Measurements from ENCODE around the gene NUP98. TPM values are rescaled to one million over a fixed set of nuclear protein-coding genes. Genes with fewer than 3 reads are reported as not detected.

The NUP98 gene
- total RNA-seq, 1 experiment from 2014 or later = 98.4 TPM

- no peak overlapping the region for H3K9ac ChIP-seq (ENCODE audit: low read length)
- no peak overlapping the region for H3K27ac ChIP-seq (ENCODE audit: low read depth, low read length)
- RAD21 ChIA-PET (ENCODE audit: low non-redundant PET in 1 of 2, low total read pairs in 2 of 2, uncharacterized antibody in 2 of 2, unreplicated experiment in 2 of 2) = no interaction called here
- TF ChIP-seq JUND (IDR thresholded peaks at IDR 0.05) (no peak), CEBPB (IDR thresholded peaks at IDR 0.05; ENCODE audit: low read depth) (no peak)
- no TSS peak for BruUV-seq (replicated peaks)
- no peak overlapping the region for H2AFZ ChIP-seq (ENCODE audit: low read depth, low read length, poor library complexity, severe bottlenecking)
- no peaks in the 10 kb centered on the region for H3K9me2 ChIP-seq (ENCODE audit: insufficient read depth)
- no peaks in the 10 kb centered on the region for H4K20me1 ChIP-seq (ENCODE audit: insufficient read depth)
- 0 out of 4 replicates have a peak, but pooled peaks cover 0 to 2% of the 10 kb centered on the region in 2 experiments for H3K4me1 ChIP-seq (ENCODE audit: control insufficient read depth in 1 of 2, insufficient read depth in 2 of 2, low read length in 2 of 2)
- H3K4me2 ChIP-seq (ENCODE audit: low read length) = no peak overlapping the region
- DNase-seq (ENCODE audit: low read depth, low spot score) = no peak
- H3K27me3 ChIP-seq (ENCODE audit: insufficient read depth, low read length) = no peaks in the 10 kb centered on the region
- CTCF ChIA-PET = no interaction called here
- peaks cover 16 to 23% of the 10 kb centered on the region in 2 experiments; a peak in 3 of 4 replicates for H3K36me3 ChIP-seq (ENCODE audit: control insufficient read depth in 1 of 2, insufficient read depth in 2 of 2, low read length in 2 of 2)
- H3K79me2 ChIP-seq (ENCODE audit: insufficient read depth, low read length) = peaks cover 63% of the 10 kb centered on the region
- intact Hi-C loops (cut with micrococcal nuclease) = no loop called here
- no peaks in the 10 kb centered on the region for H3K9me3 ChIP-seq (ENCODE audit: control insufficient read depth in 1 of 2, insufficient read depth in 1 of 2, low read depth in 1 of 2, low read length in 2 of 2)
- H3K4me3 ChIP-seq (replicated peaks in 1 of 2; ENCODE audit: low read depth in 1 of 2, low read length in 2 of 2) = no peak overlapping the region
- no peak for ATAC-seq
- POLR2A ChIA-PET = no interaction called here
Measured at GRCh38 chr11:3830730-3831129, 33.4 kb upstream of the NUP98 start.

- ChIA-PET RAD21 (ENCODE audit: low non-redundant PET in 1 of 2, low total read pairs in 2 of 2, uncharacterized antibody in 2 of 2, unreplicated experiment in 2 of 2) (no interaction called here), CTCF (no interaction called here), POLR2A (no interaction called here)
- TF ChIP-seq SIN3A (IDR thresholded peaks at IDR 0.05; ENCODE audit: low read depth) = no peak
- no peak for TF ChIP-seq FOSL1 (IDR thresholded peaks at IDR 0.05; ENCODE audit: low read depth)
- no peak for TF ChIP-seq YY1 (IDR thresholded peaks at IDR 0.05; ENCODE audit: extremely low read depth, insufficient replicate concordance, low read depth, low read length)
- TF ChIP-seq JUND (IDR thresholded peaks at IDR 0.05) = no peak
- no peak for TF ChIP-seq ATF3 (IDR thresholded peaks at IDR 0.05)
- no peak for TF ChIP-seq ELF1 (IDR thresholded peaks at IDR 0.05; ENCODE audit: borderline replicate concordance, low read depth)
- TF ChIP-seq ZBTB33 (IDR thresholded peaks at IDR 0.05; ENCODE audit: extremely low read depth, insufficient replicate concordance, low read length) = no peak
- TF ChIP-seq CEBPB (IDR thresholded peaks at IDR 0.05; ENCODE audit: low read depth) = no peak
- no peak for TF ChIP-seq CBX3 (IDR thresholded peaks at IDR 0.05; ENCODE audit: low read depth)
- TF ChIP-seq ZFX (IDR thresholded peaks at IDR 0.05) = no peak
- no peak for TF ChIP-seq TCF7L2 (IDR thresholded peaks at IDR 0.05; ENCODE audit: borderline replicate concordance, extremely low read depth, insufficient read depth, insufficient read length)
- TF ChIP-seq EGR1 (IDR thresholded peaks at IDR 0.05; ENCODE audit: low read depth) = no peak
- no peak for TF ChIP-seq RAD21 (IDR thresholded peaks at IDR 0.05; ENCODE audit: low read depth)
- TF ChIP-seq EZH2phosphoT487 (IDR thresholded peaks at IDR 0.05; ENCODE audit: borderline replicate concordance) = no peak
- no peak for TF ChIP-seq POLR2A (IDR thresholded peaks at IDR 0.05; ENCODE audit: borderline replicate concordance, extremely low read depth, insufficient read depth, insufficient read length)
- TF ChIP-seq MAX (IDR thresholded peaks at IDR 0.05) = no peak
- H3K9ac ChIP-seq (ENCODE audit: low read length) = no peak overlapping the region
- no peak overlapping the region for H2AFZ ChIP-seq (ENCODE audit: low read depth, low read length, poor library complexity, severe bottlenecking)
- BruUV-seq (replicated peaks) = no TSS peak
- ATAC-seq = no peak
- H4K20me1 ChIP-seq (ENCODE audit: insufficient read depth) = no peaks in the 10 kb centered on the region
- H3K27me3 ChIP-seq (ENCODE audit: insufficient read depth, low read length) = no peaks in the 10 kb centered on the region
- intact Hi-C loops (cut with micrococcal nuclease) = no loop called here
- no peak for DNase-seq (ENCODE audit: low read depth, low spot score)
- no peak overlapping the region for H3K4me3 ChIP-seq (replicated peaks in 1 of 2; ENCODE audit: low read depth in 1 of 2, low read length in 2 of 2)
- H3K36me3 ChIP-seq (ENCODE audit: control insufficient read depth in 1 of 2, insufficient read depth in 2 of 2, low read length in 2 of 2) = peaks cover 15 to 29% of the 10 kb centered on the region in 2 experiments; a peak in 3 of 4 replicates
- peaks cover 56% of the 10 kb centered on the region for H3K79me2 ChIP-seq (ENCODE audit: insufficient read depth, low read length)
- no peak overlapping the region for H3K27ac ChIP-seq (ENCODE audit: low read depth, low read length)
- no peaks in the 10 kb centered on the region for H3K9me2 ChIP-seq (ENCODE audit: insufficient read depth)
- no peak overlapping the region for H3K4me2 ChIP-seq (ENCODE audit: low read length)
- H3K9me3 ChIP-seq (ENCODE audit: control insufficient read depth in 1 of 2, insufficient read depth in 1 of 2, low read depth in 1 of 2, low read length in 2 of 2) = no peaks in the 10 kb centered on the region
- 0 out of 4 replicates have a peak, but pooled peaks cover 0 to 2% of the 10 kb centered on the region in 2 experiments for H3K4me1 ChIP-seq (ENCODE audit: control insufficient read depth in 1 of 2, insufficient read depth in 2 of 2, low read length in 2 of 2)
Measured at GRCh38 chr11:3830088-3830487, 32.7 kb upstream of the NUP98 start.

Data from HCT116 (cell line).